T47D (cell line): ENCODE data around the gene TMEM229A.

Source experiments
- DNase-seq, 2 experiments: peaks; one replicate each; pipeline versions ENCODE4 v3.0.0 to v3.0.0-alpha.2; 2011 to 2012; ENCODE audit warnings: low read depth in 1 of 2, low spot score in 1 of 2
- JUND ChIP-seq: IDR thresholded peaks from 2 replicates; pipeline ENCODE4 v1.6.1; 2012; ENCODE audit warnings: low read depth
- in situ Hi-C: cut with HindIII; loops from 2 replicates; pipeline ENCODE4 v1.10.0; 2016; ENCODE audit warnings: low sequenced_read_pairs, low pct_unique_long_range_greater_than_20kb

The TMEM229A gene

DNA sequence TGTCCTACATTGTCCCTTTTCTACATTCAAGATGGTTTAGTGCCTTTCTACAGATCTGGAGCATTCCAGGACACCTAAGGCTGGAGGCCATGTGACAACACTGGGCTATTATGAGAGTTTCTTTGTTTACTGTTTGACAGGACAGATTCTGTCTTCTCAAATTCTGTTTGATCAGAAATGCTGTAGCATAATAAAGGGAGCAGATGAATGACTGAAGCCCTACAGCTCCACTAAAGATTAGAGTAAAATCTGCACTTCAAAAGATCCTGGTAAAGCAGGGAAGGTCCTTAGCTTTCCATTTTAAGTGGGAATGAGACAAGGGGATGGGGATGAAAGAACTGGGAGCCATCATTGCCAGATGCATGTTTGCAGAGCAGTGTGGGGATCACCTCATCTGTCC is 38.4 kb downstream of the TMEM229A start:
- no peak for TF ChIP-seq JUND
- in situ Hi-C loops: no loop called here
- peak in 1 of 2 experiments; percentile 19 for DNase-seq

GRCh38 chr7:123993996-123994395 is 38.9 kb downstream of the TMEM229A start:
- in situ Hi-C loops: no loop called here
- no peak for DNase-seq
- no peak for TF ChIP-seq JUND

GRCh38 chr7:123992913-123993518 is 39.9 kb downstream of the TMEM229A start:
- no peak for DNase-seq
- no peak for TF ChIP-seq JUND
- in situ Hi-C loops: no loop called here

DNA sequence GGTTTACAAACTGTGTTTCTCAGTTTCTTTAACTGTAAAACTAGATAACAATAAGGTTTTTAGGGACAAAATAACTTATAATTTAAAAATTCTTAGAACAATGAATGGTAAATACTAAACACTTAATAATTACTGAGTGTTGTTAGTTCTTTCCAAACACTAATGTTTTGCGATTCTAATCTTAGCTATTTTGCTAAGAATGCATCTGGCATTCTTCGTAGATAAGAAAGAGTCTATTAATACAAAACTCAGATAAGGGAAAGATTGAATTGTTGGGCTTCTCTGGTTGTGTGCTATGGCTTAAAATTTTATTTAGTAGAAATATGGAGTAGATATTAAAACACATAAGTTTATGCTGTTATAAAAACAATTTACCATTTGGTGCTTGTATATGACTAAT is 45.4 kb downstream of the TMEM229A start:
- DNase-seq: no peak
- in situ Hi-C loops: no loop called here
- TF ChIP-seq JUND: no peak
